Esophagus (tissue), 2 donors: ENCODE results near the gene P3H3. TPM values are rescaled to one million over a fixed set of nuclear protein-coding genes. Genes with fewer than 3 reads are reported as not detected.

ENCODE experiments used
- H3K27ac ChIP-seq, 2 donors: one replicate each; pipeline ENCODE4 v1.5.1; 2013; ENCODE audit warnings: low read depth in 2 of 2, mild to moderate bottlenecking in 2 of 2, inconsistent platforms in 1 of 2, low read length in 1 of 2, moderate library complexity in 1 of 2
- H3K27me3 ChIP-seq, 2 donors: one replicate each; pipeline ENCODE4 v1.6.1; 2013; ENCODE audit warnings: low read length in 2 of 2, control low read depth in 1 of 2, mild to moderate bottlenecking in 1 of 2; ENCODE audit not compliant: insufficient read depth in 2 of 2, control insufficient read depth in 1 of 2
- H3K36me3 ChIP-seq, 2 donors: one replicate each; pipeline ENCODE4 v1.6.1; 2013; ENCODE audit warnings: low read length in 1 of 2; ENCODE audit not compliant: control insufficient read depth in 2 of 2, insufficient read depth in 2 of 2
- H3K4me1 ChIP-seq, 2 donors: one replicate each; pipeline ENCODE4 v1.6.1; 2013; ENCODE audit warnings: low read length in 1 of 2; ENCODE audit not compliant: control insufficient read depth in 2 of 2, insufficient read depth in 2 of 2
- H3K4me3 ChIP-seq, 2 donors: one replicate each; pipeline ENCODE4 v1.5.1; 2013; ENCODE audit warnings: low read length in 2 of 2, mild to moderate bottlenecking in 2 of 2, low read depth in 1 of 2, moderate library complexity in 1 of 2
- H3K9me3 ChIP-seq, 2 donors: one replicate each; pipeline ENCODE4 v1.6.1; 2013; ENCODE audit warnings: mild to moderate bottlenecking in 2 of 2, low read depth in 1 of 2, low read length in 1 of 2, moderate library complexity in 1 of 2; ENCODE audit not compliant: control insufficient read depth in 2 of 2, insufficient read depth in 1 of 2
- WGBS, 2 donors: extraction: QIAGEN DNeasy Blood & Tissue Kit; methylation state at CpG; one replicate each; pipeline ENCODE4 v1.1.7; 2013; 5-methylcytosine and 5-hydroxymethylcytosine counted together
- polyA plus RNA-seq, 2 donors: library from polyadenylated mRNA; stranded (reverse); fragments of 200-250 nt; gene quantifications; one replicate each; pipeline ENCODE4 v1.2.3, GENCODE V29; 2013
- donor health status: healthy with polysubstance abuse.
- donor health status: Bipolar disorder and iron deficiency.

P3H3 gene
- polyA plus RNA-seq, 2 donors, result 3.4 to 3.9 TPM

DNA sequence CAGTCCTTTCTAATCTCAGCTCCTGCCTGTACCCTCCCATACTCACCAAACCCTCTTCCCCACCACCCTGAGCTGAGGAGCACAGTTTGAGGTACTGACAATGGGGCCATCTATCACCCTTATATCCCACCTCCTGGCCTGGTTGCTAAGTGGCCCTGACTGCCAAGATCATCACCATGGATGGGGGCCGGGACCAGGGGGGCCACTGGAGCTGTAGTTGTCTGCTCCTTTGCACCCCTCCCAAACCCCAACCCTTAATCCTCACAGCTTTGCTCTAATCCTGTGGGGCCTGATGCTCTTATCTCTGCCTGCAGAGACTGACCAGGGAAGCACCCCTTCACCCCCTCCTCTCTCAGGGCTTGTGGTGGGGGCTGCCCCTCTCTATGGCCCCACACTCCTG is 12.1 kb downstream of the P3H3 start:
- Histone ChIP-seq H3K9me3 (no peaks in the 10 kb centered on the region), H3K4me1 (no peaks in the 10 kb centered on the region), H3K36me3 (peaks cover 0 to 2% of the 10 kb centered on the region in 2 donors), H3K27me3 (no peaks in the 10 kb centered on the region), H3K4me3 (no peak overlapping the region), H3K27ac (no peak overlapping the region)
- 54 to 71% methylated on average over 1 of the region's 1 CpG for WGBS, 2 donors

DNA sequence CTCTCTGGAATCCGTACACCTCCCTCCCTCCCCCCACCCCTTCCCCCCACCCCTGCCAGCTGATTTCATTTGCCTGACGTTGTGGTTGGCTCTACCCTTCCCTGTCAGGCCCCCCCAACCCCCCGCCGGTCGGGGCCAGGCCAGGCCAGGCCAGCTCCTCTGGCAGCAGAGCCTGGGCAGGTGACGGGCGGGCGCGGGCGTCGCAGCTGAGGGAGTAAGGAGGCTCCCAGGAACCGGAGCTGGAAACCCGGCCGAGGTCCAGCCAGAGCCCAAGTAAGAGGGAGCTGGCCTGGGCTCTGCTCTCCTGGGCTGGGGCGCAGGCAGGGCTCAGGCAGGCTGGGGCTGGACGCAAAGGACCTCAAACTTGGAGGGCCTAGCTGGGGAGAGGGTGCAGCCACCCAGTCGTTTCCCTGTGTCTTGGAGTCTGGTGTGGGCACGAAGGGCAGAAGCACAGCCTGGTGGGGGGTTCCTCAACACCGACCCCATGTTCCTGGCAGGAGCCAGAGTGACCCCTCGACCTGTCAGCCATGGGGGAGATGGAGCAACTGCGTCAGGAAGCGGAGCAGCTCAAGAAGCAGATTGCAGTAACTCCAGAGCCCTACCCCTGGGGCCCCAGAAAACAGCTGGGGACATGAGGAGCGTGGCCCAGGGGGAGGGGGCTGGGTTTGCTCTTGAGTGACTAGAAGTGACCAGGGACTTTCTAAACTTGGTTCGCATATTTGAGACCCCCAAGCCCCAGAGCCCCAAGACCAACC is 12.7 kb downstream of the P3H3 start, which contains the start of gene GNB3:
TSS of gene GNB3 (plus strand) at position 165 of the 755 bp plus-strand sequence. CDS start at position 528, 363 bp downstream.
- WGBS, 2 donors, result 64 to 70% methylated on average over 24 of the region's 24 CpGs
- Histone ChIP-seq H3K27me3 (no peaks in the 10 kb centered on the region), H3K4me3 (no peak within 1 kb of the TSS), H3K4me1 (no peaks in the 10 kb centered on the region), H3K27ac (no peak within 1 kb of the TSS), H3K36me3 (peaks cover 0 to 5% of the 10 kb centered on the region in 2 donors), H3K9me3 (no peaks in the 10 kb centered on the region)

DNA sequence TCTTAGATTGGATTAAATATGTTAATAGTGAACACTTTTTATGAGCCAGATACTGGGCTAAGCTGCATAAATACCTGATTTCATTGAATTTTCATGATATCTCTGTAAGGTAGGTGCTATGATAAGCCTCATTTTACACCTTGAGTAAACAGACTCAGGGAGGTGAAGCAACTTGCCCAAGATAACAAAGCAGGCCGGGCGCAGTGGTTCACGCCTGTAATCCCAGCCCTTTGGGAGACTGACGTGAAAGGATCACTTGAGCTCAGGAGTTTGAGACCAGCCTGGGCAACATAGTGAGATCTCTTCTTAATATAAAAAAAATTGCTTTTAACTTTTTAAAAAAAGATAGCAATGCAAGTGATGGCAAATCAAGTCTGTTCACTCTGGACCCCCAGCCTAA is 13.9 kb downstream of the P3H3 start:
- WGBS, 2 donors, result 60 to 65% methylated on average over 4 of the region's 4 CpGs
- Histone ChIP-seq H3K4me3 (no peak overlapping the region), H3K36me3 (peaks cover 0 to 5% of the 10 kb centered on the region in 2 donors), H3K9me3 (no peaks in the 10 kb centered on the region), H3K27me3 (no peaks in the 10 kb centered on the region), H3K27ac (no peak overlapping the region), H3K4me1 (no peaks in the 10 kb centered on the region)

DNA sequence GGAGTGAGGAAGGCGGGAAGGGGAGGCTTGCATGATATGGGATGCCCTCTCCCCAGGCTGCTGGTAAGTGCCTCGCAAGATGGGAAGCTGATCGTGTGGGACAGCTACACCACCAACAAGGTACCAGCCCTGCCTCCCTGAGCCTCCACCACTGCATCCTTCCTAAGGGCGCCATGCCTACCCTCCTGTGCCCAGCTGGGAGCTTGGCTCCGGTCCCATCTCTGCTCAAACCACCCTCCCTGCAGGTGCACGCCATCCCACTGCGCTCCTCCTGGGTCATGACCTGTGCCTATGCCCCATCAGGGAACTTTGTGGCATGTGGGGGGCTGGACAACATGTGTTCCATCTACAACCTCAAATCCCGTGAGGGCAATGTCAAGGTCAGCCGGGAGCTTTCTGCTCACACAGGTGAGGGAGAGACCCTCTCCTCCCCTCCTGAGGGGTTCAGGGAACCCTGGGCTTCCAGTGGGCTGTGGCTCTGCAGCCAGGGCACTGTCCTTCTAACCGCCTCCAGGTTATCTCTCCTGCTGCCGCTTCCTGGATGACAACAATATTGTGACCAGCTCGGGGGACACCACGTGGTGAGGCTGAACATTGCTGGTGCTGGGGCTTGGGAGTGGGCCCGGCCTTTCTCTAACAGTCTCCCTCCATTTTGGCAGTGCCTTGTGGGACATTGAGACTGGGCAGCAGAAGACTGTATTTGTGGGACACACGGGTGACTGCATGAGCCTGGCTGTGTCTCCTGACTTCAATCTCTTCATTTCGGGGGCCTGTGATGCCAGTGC is 15.1 kb downstream of the P3H3 start:
- Histone ChIP-seq H3K36me3 (peaks cover 0 to 5% of the 10 kb centered on the region in 2 donors), H3K9me3 (no peaks in the 10 kb centered on the region), H3K4me1 (no peaks in the 10 kb centered on the region), H3K4me3 (no peak overlapping the region), H3K27ac (no peak overlapping the region), H3K27me3 (no peaks in the 10 kb centered on the region)
- WGBS, 2 donors, result 79 to 81% methylated on average over 16 of the region's 16 CpGs

DNA sequence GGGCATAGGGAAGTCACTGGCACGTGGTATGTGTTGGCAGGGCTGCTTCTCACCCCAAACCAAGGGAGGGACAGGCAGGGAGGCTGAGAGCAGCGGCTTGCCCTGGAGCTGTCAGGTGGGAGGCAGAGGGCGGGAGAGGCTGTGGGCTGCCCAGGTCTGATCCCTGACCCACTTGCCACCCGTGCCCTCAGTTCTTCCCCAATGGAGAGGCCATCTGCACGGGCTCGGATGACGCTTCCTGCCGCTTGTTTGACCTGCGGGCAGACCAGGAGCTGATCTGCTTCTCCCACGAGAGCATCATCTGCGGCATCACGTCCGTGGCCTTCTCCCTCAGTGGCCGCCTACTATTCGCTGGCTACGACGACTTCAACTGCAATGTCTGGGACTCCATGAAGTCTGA is 17.2 kb downstream of the P3H3 start:
- no peak overlapping the region for H3K27ac ChIP-seq
- 92 to 94% methylated on average over 17 of the region's 17 CpGs for WGBS, 2 donors
- H3K9me3 ChIP-seq, result no peaks in the 10 kb centered on the region
- no peaks in the 10 kb centered on the region for H3K4me1 ChIP-seq
- H3K36me3 ChIP-seq, result peaks cover 0 to 3% of the 10 kb centered on the region in 2 donors
- no peaks in the 10 kb centered on the region for H3K27me3 ChIP-seq
- no peak overlapping the region for H3K4me3 ChIP-seq

DNA sequence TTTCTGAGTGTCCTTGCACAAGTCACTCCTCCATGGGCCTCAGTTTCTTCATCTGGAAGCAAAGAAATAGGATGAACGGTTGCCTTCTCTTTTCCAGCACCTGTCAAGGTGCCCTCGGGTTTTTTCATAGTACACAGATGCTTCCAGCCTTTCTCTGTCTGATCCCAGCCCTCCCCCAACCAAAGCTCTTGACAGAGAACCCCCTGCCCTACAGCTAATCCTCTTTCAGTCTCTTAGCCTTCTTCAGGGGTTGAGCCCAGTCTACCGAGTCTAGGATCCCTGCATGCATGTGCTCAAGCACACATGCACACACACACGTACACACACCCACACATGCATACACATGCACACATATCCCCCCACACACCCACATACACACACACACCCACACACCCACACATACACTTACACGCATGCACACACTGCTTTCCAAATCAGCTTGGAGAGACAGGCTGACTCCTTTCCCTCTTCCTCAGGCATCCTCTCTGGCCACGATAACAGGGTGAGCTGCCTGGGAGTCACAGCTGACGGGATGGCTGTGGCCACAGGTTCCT is 18.2 kb downstream of the P3H3 start:
- H3K4me3 ChIP-seq, result no peak overlapping the region
- H3K36me3 ChIP-seq, result peaks cover 0 to 3% of the 10 kb centered on the region in 2 donors

DNA sequence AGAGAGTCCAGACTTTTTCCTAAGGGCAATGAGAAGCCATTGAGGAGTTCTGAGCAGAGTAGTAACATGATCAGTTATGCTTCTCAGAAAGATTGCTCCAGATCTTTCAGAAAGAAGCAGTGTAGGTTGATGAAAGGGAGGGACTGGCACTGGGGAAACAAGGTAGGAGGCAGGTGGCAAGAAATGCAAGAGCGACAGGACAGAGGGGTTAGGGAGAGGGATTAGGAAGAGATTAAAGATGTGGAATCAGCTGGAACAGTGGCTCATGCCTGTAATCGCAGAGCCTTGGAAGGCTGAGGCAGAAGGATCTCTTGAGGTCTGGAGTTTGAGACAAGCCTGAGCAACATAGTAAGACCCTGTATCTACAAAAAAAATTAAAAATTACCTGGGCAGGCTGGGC is 19.5 kb downstream of the P3H3 start:
- Histone ChIP-seq H3K9me3 (no peaks in the 10 kb centered on the region), H3K36me3 (peaks cover 0 to 3% of the 10 kb centered on the region in 2 donors), H3K4me1 (peaks cover 0 to 5% of the 10 kb centered on the region in 2 donors), H3K4me3 (no peak overlapping the region), H3K27ac (no peak overlapping the region), H3K27me3 (no peaks in the 10 kb centered on the region)
- 92 to 94% methylated on average over 2 of the region's 2 CpGs for WGBS, 2 donors

More for the DNA sequence above, 18.2 kb downstream of the P3H3 start:
- Histone ChIP-seq H3K27me3 (no peaks in the 10 kb centered on the region), H3K27ac (no peak overlapping the region), H3K4me1 (peaks cover 0 to 5% of the 10 kb centered on the region in 2 donors), H3K9me3 (no peaks in the 10 kb centered on the region)
- WGBS, 2 donors, result 86 to 88% methylated on average over 7 of the region's 7 CpGs

DNA sequence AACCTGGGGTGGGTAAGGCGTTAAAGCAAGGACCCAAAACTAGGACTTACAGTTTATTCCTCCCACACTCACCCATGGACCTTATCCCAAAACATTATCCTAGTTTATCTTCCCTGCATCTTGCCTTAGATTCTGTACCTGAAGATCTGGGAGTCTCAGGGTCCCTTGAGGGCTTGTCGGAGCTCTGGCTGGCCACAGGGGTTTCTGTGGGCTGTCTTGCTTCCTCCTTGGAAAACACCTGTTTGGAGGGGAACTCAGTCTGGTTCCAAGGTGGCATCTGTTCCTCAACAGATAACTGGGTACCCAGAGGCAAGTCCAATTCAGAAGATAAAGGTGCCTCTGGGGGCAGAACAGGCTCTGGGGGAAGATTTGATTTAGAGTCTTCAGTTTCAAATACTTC is 21.2 kb downstream of the P3H3 start:
- H3K4me3 ChIP-seq, result no peak overlapping the region
- no peaks in the 10 kb centered on the region for H3K27me3 ChIP-seq
- H3K4me1 ChIP-seq, result peaks cover 4 to 9% of the 10 kb centered on the region in 2 donors
- H3K36me3 ChIP-seq, result peaks cover 0 to 3% of the 10 kb centered on the region in 2 donors
- 86% methylated on average over 2 of the region's 2 CpGs for WGBS, 2 donors
- no peaks in the 10 kb centered on the region for H3K9me3 ChIP-seq
- H3K27ac ChIP-seq, result no peak overlapping the region

DNA sequence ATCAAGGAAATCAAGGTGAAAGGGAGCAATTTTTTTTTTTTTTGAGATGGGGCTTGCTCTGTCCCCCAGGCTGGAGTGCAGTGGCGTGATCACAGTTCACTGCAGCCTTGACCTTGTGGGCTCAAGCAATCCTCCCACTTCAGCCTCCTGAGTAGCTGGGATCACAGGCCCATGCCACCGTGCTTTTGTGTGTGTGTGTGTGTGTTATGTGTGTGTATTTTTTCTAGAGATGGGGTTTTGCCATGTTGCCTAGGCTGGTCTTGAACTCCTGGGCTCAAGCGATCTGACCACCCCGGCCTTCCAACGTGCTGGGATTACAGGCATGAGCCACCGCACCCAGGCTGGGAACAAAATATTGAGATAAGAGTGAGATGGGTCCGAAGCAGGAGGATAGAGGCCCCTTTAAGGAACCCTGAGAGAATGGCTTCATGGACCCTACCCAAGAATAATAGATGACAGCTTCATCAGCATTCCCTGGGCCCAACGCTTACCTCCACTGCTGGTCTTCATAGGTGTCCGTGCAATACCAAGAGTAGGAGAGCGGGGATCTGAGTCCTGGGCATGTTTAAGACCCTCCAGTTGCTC is 21.9 kb downstream of the P3H3 start:
- Histone ChIP-seq H3K36me3 (peaks cover 0 to 3% of the 10 kb centered on the region in 2 donors), H3K27me3 (no peaks in the 10 kb centered on the region), H3K27ac (no peak overlapping the region), H3K4me3 (peak overlapping the region; percentile 22 to 70), H3K9me3 (no peaks in the 10 kb centered on the region), H3K4me1 (peaks cover 4 to 9% of the 10 kb centered on the region in 2 donors)
- WGBS, 2 donors, result 68 to 81% methylated on average over 10 of the region's 10 CpGs
